ENCODE measurements around the gene PCAT7.

PCAT7 gene

DNA sequence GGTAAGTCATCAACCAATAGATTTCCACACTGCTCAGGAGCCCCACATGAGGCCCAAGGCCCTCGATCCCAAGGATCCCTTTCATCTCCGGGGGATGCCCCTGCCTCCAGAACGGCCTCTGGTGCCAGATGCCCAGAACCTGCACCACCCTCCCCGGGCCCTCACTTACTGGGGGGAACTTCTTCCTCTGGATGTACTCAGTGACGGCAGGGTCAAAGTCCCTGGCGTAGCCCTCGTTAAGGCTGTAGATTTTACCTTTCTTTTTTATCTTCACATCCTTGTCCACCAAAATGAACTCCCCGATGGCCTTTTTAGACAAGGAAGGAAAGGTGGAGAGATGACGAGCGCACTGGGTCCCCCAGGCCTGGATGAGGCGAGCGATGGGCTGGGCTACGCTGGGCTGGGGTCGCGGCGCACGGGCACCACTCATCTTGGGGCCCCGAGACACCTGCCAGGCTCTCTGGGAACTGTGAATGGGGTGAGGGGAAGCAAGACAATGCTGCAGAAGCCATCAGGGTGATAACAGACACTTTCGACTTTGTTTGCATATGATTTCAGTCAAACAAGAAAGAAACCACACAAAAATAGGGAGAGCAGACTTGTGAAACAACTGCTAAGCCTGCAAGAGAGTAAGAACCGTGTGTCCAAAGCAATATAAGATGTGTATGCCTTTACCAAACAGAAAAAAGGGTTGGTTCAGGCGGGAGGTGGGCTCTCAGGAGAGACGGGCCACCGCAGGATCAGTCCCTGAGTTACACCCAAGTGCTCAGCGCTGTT is 52.0 kb downstream of the PCAT7 start:
- no peak for FAIRE-seq

DNA sequence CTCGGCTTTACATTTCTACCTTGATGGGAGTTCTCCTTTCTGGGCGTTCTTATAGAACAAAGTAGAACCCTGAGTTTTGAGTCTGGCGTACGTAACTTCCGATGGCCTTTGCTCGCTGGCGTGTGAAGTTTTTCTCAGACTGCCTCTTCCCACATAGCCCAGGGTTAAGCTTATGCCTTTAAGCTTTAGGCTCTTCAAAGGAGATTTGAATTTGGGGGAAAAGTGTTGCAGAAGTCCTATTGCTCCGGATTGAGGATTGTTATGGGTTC is 52.5 kb downstream of the PCAT7 start:
- no peak for FAIRE-seq

DNA sequence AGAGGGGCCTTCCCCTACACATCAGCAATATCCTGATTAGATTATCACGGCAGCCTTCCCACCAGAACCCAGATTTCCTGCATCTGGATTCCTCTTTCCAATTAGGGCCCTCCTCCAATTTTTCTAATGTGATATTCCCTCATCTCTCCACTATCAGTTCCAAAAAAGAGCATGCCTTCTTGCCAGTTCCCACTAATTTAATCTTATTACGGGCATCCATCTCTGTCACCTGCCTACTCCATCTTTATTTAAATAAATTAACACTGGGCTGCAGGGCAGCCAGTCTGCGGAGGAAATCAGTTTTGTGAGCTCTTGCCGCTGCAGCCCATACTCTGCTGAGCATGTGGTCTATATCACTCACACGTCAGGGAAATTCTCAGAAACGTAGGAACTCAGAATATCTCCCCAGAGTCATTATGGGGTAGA is 55.3 kb downstream of the PCAT7 start:
- FAIRE-seq, result no peak

DNA sequence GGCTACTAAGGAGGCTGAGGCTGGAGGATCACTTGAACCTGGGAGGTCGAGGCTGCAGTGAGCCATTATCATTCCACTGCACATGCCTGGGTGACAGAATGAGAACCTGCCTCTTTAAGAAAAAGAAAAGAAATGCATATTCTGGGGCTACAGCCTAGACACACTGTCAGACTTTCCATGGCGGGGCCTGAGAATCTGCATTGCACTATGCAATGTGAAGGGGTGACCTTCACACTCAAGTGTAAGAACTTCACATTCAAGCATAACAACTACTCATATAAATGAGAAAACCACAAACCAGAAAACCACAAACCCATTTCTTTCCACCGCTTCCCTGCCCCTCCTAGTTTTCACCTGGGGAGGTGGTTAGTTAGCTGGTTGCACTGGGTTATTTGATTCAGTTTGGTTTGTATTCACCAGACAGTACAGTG is 56.8 kb downstream of the PCAT7 start:
- FAIRE-seq, result no peak

DNA sequence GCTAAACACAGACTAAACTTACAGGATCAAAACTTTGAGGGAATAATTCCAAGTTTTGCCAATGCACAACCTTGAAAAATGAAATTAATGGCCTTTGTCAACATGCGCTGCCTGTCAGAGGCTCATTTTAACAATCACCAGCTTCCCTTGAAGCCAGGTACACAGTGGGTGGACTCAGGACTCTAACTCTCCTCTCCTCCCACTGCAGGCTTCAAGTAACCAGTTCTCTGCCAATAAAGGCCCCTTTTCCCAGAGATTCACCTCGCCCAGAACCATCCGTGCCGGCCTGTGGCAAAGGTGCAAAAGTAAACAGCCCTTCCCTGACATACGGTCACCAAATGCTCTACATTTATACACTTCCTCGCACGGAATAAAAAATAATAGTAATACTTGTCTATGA is 57.2 kb downstream of the PCAT7 start:
- no peak for FAIRE-seq

DNA sequence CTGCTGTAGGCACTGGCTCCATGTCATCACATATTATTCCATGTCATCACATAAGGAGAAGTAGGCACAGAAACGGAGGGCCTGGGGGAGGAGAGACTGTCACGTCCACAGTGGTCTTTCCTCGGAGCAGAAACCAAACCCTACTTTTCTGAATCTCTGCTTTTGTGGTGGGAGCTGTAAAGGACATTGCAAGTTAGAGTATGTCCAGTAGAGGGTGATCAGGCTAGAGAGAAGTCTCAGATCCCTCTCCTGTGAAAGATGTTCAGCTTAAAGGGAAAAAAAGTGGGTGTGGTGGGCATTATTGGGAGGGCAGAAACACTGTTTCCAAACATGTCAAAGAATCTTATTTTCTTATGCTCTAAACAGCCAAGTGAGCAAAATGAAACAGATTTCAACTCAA is 58.1 kb downstream of the PCAT7 start:
- FAIRE-seq, result no peak

DNA sequence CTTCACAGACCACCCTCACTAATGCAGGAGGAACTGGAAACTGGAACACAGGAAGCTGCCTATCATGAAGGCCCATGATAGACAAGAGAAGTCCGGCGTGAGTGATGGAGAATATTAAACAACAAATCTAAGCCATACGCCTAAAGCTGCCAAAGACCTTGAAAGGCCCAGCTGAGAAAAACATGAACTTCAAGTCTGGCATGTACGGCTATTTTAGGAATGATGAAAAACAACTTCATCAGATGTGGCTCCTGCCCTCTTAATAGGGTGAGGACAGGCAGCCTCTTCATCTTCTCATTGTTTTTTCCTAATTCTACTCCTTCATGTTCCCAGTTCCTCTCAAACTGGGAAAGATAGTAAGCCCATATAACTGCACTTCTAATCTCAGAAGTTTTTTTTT is 64.1 kb downstream of the PCAT7 start:
- no peak for FAIRE-seq
